Measurements from ENCODE around the gene ZNF70.

The ZNF70 gene

DNA sequence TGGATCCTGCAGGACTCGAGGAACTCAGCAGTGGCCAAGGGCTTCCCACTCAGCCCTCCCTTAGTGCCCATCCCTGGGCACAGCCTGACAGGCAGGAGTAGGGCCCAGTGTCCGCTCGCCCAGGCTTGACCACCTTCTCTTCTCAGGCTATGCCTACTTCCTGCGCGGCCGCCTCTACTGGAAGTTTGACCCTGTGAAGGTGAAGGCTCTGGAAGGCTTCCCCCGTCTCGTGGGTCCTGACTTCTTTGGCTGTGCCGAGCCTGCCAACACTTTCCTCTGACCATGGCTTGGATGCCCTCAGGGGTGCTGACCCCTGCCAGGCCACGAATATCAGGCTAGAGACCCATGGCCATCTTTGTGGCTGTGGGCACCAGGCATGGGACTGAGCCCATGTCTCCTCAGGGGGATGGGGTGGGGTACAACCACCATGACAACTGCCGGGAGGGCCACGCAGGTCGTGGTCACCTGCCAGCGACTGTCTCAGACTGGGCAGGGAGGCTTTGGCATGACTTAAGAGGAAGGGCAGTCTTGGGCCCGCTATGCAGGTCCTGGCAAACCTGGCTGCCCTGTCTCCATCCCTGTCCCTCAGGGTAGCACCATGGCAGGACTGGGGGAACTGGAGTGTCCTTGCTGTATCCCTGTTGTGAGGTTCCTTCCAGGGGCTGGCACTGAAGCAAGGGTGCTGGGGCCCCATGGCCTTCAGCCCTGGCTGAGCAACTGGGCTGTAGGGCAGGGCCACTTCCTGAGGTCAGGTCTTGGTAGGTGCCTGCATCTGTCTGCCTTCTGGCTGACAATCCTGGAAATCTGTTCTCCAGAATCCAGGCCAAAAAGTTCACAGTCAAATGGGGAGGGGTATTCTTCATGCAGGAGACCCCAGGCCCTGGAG lies 32.6 kb upstream of the ZNF70 start:
- H3K4me1 ChIP-seq (ENCODE audit: insufficient read depth, low read length) = peaks cover 14% of the 10 kb centered on the region
- H3K4me3 ChIP-seq (ENCODE audit: low read length) = no peak overlapping the region
- H2AFZ ChIP-seq (ENCODE audit: low read depth, low read length) = no peak overlapping the region
- H3K9me3 ChIP-seq (ENCODE audit: low read length) = no peaks in the 10 kb centered on the region
- no peaks in the 10 kb centered on the region for H3K36me3 ChIP-seq (ENCODE audit: insufficient read depth, low read length)
- H3K27me3 ChIP-seq (ENCODE audit: insufficient read depth, low read length) = no peaks in the 10 kb centered on the region

DNA sequence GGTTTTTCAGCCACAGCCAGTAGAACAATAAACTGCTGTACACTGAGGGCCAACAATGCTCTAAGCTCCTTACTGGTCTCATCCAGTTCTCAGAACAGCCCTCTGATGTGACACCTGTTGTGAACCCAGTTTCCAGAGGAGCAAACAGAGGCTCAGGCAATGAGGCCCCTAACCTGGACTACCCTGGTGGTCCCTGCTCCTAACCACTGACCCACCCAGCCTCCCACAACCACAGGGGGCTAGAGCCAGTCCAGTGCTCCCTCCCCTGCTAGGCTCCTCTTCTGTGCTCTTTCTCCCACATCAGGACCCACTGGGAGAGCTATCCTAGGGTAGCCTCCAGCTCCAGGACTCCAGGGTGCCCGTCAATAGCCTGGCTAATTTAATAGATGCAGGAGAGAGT lies 31.8 kb upstream of the ZNF70 start:
- peaks cover 9% of the 10 kb centered on the region for H3K4me1 ChIP-seq (ENCODE audit: insufficient read depth, low read length)
- no peaks in the 10 kb centered on the region for H3K27me3 ChIP-seq (ENCODE audit: insufficient read depth, low read length)
- no peak overlapping the region for H2AFZ ChIP-seq (ENCODE audit: low read depth, low read length)
- H3K4me3 ChIP-seq (ENCODE audit: low read length) = no peak overlapping the region
- H3K36me3 ChIP-seq (ENCODE audit: insufficient read depth, low read length) = no peaks in the 10 kb centered on the region
- H3K9me3 ChIP-seq (ENCODE audit: low read length) = no peaks in the 10 kb centered on the region

DNA sequence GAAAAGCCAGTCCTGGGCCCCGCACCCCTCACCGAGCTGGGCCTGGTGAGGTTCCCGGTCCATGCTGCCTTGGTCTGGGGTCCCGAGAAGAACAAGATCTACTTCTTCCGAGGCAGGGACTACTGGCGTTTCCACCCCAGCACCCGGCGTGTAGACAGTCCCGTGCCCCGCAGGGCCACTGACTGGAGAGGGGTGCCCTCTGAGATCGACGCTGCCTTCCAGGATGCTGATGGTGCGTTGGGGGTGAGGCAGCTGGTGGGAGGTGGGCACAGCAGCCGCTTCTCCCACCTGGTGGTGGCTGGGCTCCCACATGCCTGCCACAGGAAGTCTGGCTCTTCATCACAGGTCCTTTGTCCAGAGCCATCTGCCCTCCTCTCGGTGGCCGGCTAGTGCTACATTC lies 31.3 kb upstream of the ZNF70 start:
- Histone ChIP-seq H3K4me3 (ENCODE audit: low read length) (no peak overlapping the region), H3K4me1 (ENCODE audit: insufficient read depth, low read length) (peaks cover 5% of the 10 kb centered on the region), H3K27me3 (ENCODE audit: insufficient read depth, low read length) (no peaks in the 10 kb centered on the region), H3K36me3 (ENCODE audit: insufficient read depth, low read length) (no peaks in the 10 kb centered on the region), H3K9me3 (ENCODE audit: low read length) (no peaks in the 10 kb centered on the region), H2AFZ (ENCODE audit: low read depth, low read length) (no peak overlapping the region)

DNA sequence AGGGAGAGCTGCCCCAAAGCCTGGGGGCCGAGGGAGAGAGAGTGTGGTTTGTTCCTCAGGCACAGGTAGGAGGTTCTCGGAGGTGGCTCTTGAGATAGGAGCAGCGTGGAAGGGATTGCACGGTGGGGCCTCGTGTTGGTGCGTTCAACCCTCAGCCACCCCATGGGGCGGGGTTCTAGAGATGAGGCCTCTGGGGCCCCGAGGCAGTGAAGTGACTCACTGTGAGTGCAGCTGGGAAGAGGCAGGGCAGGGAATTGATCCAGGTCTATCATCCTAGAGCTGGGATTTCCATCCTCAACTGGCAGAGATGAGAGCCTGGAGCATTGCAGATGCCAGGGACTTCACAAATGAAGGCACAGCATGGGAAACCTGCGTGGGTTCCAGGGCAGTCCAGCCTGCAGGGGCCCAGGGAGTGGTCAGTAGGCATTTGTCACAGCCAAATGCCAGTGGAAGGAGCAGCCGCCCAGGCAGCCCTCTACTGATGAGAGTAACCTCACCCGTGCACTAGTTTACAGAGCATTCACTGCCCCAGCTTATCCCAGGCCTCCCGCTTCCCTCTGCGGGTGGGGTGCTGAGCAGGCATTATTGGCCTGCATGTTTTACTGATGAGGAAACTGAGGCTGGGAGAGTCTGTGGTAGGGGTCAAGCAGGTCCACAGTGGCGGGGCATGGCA lies 30.7 kb upstream of the ZNF70 start:
- no peak overlapping the region for H3K4me3 ChIP-seq (ENCODE audit: low read length)
- no peaks in the 10 kb centered on the region for H3K27me3 ChIP-seq (ENCODE audit: insufficient read depth, low read length)
- H2AFZ ChIP-seq (ENCODE audit: low read depth, low read length) = no peak overlapping the region
- H3K4me1 ChIP-seq (ENCODE audit: insufficient read depth, low read length) = peaks cover 5% of the 10 kb centered on the region
- no peaks in the 10 kb centered on the region for H3K36me3 ChIP-seq (ENCODE audit: insufficient read depth, low read length)
- no peaks in the 10 kb centered on the region for H3K9me3 ChIP-seq (ENCODE audit: low read length)

DNA sequence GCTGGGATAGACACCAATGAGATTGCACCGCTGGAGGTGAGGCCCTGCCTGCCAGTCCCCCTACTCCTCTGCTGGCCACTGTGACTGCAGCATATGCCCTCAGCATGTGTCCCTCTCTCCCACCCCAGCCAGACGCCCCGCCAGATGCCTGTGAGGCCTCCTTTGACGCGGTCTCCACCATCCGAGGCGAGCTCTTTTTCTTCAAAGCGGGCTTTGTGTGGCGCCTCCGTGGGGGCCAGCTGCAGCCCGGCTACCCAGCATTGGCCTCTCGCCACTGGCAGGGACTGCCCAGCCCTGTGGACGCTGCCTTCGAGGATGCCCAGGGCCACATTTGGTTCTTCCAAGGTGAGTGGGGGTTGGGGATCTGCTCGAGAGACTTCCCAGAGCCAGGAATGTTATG lies 30.2 kb upstream of the ZNF70 start:
- H3K27me3 ChIP-seq (ENCODE audit: insufficient read depth, low read length) = no peaks in the 10 kb centered on the region
- no peak overlapping the region for H2AFZ ChIP-seq (ENCODE audit: low read depth, low read length)
- no peaks in the 10 kb centered on the region for H3K4me1 ChIP-seq (ENCODE audit: insufficient read depth, low read length)
- no peaks in the 10 kb centered on the region for H3K9me3 ChIP-seq (ENCODE audit: low read length)
- no peaks in the 10 kb centered on the region for H3K36me3 ChIP-seq (ENCODE audit: insufficient read depth, low read length)
- no peak overlapping the region for H3K4me3 ChIP-seq (ENCODE audit: low read length)

DNA sequence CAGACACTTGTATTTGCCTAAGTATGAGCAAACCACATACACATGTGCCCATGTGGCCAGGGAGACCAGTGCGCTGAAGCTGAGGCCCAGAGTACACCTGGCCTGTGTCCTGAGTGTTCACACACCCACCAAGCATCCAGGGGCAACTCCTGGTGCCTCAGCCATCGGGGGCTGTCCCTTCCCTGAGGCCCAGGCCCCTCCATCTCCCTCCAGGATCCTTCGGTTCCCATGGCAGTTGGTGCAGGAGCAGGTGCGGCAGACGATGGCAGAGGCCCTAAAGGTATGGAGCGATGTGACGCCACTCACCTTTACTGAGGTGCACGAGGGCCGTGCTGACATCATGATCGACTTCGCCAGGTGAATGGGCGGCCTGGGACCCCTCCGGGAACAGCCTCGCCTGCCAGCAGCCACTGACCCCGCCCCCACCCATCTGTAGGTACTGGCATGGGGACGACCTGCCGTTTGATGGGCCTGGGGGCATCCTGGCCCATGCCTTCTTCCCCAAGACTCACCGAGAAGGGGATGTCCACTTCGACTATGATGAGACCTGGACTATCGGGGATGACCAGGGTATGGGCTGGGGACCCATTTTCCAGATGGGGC lies 29.3 kb upstream of the ZNF70 start:
- Histone ChIP-seq H3K36me3 (ENCODE audit: insufficient read depth, low read length) (no peaks in the 10 kb centered on the region), H3K9me3 (ENCODE audit: low read length) (no peaks in the 10 kb centered on the region), H3K4me3 (ENCODE audit: low read length) (no peak overlapping the region), H3K4me1 (ENCODE audit: insufficient read depth, low read length) (no peaks in the 10 kb centered on the region), H2AFZ (ENCODE audit: low read depth, low read length) (no peak overlapping the region), H3K27me3 (ENCODE audit: insufficient read depth, low read length) (no peaks in the 10 kb centered on the region)

DNA sequence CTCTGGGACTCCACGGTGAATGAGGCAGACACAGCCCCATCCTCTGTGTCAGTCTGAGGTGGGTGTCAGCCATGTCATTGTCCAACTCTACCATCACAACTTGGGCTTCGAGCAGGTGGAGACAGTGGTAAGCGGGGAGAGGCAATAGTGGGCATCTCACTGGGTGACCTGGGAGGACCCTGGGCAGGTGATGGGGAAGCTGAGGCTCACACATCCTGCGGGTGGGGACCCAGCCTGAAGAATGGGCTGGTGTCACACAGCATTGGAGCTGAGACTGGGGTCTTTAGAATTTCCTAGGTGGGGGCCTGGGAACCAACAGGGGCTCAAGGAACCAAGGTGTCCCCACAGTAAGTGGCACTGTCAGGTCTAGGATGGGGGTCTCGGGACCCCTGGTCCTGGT lies 28.8 kb upstream of the ZNF70 start:
- Histone ChIP-seq H3K36me3 (ENCODE audit: insufficient read depth, low read length) (no peaks in the 10 kb centered on the region), H2AFZ (ENCODE audit: low read depth, low read length) (no peak overlapping the region), H3K9me3 (ENCODE audit: low read length) (no peaks in the 10 kb centered on the region), H3K4me1 (ENCODE audit: insufficient read depth, low read length) (no peaks in the 10 kb centered on the region), H3K27me3 (ENCODE audit: insufficient read depth, low read length) (no peaks in the 10 kb centered on the region), H3K4me3 (ENCODE audit: low read length) (no peak overlapping the region)

DNA sequence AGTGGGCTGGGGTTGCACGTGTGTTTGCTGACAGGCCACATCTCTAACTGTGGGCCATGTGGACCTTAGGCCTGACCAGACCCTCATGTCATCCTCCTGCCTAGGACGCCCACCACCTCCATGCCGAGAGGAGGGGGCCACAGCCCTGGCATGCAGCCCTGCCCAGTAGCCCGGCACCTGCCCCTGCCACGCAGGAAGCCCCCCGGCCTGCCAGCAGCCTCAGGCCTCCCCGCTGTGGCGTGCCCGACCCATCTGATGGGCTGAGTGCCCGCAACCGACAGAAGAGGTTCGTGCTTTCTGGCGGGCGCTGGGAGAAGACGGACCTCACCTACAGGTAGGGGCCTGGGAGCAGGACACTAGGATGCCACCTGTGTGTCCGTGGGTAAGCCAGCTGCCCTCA lies 28.2 kb upstream of the ZNF70 start:
- no peaks in the 10 kb centered on the region for H3K27me3 ChIP-seq (ENCODE audit: insufficient read depth, low read length)
- no peak overlapping the region for H2AFZ ChIP-seq (ENCODE audit: low read depth, low read length)
- no peaks in the 10 kb centered on the region for H3K4me1 ChIP-seq (ENCODE audit: insufficient read depth, low read length)
- H3K36me3 ChIP-seq (ENCODE audit: insufficient read depth, low read length) = no peaks in the 10 kb centered on the region
- H3K4me3 ChIP-seq (ENCODE audit: low read length) = no peak overlapping the region
- H3K9me3 ChIP-seq (ENCODE audit: low read length) = no peaks in the 10 kb centered on the region

DNA sequence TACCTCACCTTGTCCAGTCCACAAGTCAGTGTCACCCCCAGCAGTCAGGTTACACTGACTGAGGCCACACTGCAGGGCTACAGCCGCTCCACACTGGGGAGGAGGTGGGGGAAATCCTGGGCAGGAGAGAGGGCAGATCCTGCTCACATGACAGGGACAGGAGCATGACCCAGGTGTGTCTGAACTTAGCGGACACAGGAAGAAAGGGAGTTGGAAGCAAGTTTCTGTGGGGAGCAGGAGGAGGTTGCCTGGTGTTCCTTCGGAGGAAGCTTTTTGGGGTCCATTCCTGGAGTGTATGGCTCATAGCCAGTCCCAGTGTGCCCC lies 27.6 kb upstream of the ZNF70 start:
- Histone ChIP-seq H3K36me3 (ENCODE audit: insufficient read depth, low read length) (no peaks in the 10 kb centered on the region), H3K4me3 (ENCODE audit: low read length) (no peak overlapping the region), H3K27me3 (ENCODE audit: insufficient read depth, low read length) (no peaks in the 10 kb centered on the region), H2AFZ (ENCODE audit: low read depth, low read length) (no peak overlapping the region), H3K9me3 (ENCODE audit: low read length) (no peaks in the 10 kb centered on the region), H3K4me1 (ENCODE audit: insufficient read depth, low read length) (peaks cover under 1% of the 10 kb centered on the region)

DNA sequence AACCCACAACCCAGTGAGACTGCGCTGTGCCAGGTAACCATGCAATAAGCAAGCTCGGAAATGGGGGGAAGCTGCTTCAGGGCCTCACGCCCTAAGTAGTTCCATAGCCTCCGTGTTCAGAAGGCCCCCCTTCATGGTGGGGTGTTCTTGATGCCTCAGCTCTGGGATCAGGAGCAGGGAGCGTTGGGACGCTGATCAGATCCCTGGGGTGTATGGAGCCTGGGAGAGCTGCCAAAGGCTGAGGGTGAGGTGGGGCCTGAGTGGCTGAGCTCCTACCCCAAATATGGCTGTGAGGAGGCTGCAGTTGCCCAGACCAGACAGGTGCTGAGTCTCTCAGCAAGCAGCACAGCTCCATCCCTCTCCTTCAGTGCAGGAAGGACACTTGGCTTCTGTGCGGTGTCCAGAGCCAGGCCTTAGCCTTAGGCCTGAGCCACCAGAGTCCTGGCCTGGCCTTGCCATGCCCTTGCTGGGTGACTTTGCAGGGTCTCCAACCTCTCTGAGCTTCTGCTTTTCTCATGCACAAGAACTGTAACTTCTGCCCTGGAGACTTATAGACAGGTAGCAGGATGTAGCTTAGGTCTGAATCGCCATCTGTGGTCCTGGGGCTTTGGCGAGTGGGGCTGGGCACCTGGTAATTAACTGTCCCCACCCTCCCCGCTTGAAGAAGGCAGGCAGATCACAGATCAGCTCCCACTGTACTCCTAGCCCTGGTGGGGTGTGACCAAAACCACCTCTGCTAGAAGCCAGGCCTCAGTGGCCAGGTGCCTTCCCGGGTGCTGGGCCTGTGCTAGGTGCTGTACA lies 27.1 kb upstream of the ZNF70 start:
- Histone ChIP-seq H2AFZ (ENCODE audit: low read depth, low read length) (no peak overlapping the region), H3K9me3 (ENCODE audit: low read length) (no peaks in the 10 kb centered on the region), H3K4me1 (ENCODE audit: insufficient read depth, low read length) (peaks cover 6% of the 10 kb centered on the region), H3K36me3 (ENCODE audit: insufficient read depth, low read length) (no peaks in the 10 kb centered on the region), H3K27me3 (ENCODE audit: insufficient read depth, low read length) (no peaks in the 10 kb centered on the region), H3K4me3 (ENCODE audit: low read length) (no peak overlapping the region)

DNA sequence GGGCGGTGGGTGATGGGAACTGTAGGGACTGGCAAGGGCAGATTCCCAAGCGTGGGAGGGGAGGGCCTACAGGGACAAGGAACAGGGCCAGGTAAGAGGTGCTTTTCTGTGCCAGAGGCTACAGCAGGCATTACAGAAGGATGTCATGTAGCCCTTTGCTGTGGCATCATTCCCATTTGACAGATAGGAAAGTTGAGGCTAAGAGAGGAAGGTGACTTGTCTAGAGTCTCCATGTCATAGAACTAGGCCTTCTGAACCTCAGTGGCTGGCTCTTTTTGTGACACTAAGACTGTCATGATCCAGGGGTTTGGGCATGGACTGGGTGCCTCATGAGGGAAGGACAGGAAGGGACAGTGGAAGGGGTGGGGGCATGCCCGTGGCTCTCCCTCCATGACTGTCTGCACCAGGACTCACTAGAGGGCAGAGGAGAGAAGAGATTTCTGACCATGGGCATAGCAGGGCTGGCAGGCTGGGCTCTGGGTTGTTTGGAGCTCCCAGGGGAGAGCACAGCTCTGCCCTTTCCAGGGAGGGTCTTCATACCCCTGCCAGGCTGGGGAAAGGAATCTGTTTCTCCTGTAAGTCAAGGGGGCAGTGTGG lies 25.0 kb upstream of the ZNF70 start:
- no peaks in the 10 kb centered on the region for H3K27me3 ChIP-seq (ENCODE audit: insufficient read depth, low read length)
- no peak overlapping the region for H2AFZ ChIP-seq (ENCODE audit: low read depth, low read length)
- H3K36me3 ChIP-seq (ENCODE audit: insufficient read depth, low read length) = no peaks in the 10 kb centered on the region
- no peaks in the 10 kb centered on the region for H3K9me3 ChIP-seq (ENCODE audit: low read length)
- H3K4me3 ChIP-seq (ENCODE audit: low read length) = no peak overlapping the region
- peaks cover 16% of the 10 kb centered on the region for H3K4me1 ChIP-seq (ENCODE audit: insufficient read depth, low read length)

DNA sequence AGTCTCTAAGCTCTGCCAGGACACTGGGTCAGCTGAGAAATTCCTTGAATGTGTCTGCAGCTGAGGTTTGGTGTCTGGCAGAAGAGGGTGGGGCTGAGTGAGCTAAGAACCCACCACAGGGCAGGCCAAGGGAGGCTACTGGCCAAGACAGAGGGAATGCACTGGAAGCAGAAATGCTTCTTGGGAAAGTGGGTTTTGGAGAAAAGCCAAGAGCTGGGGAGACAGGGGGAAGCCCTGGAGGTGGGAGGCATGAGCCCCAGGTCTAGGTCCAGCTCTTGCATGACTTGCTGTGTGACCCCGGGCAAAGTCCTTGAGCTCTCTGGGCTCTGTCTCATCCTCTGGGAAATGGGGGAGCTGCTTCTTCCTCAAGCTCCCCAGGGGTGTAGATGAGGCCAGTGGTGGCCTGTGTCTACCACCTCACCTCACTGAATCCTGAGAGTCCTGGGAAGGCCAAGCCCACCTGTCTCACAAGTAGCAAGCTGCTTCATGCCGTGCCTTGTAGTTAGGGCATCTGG lies 24.1 kb upstream of the ZNF70 start:
- no peaks in the 10 kb centered on the region for H3K9me3 ChIP-seq (ENCODE audit: low read length)
- H3K36me3 ChIP-seq (ENCODE audit: insufficient read depth, low read length) = no peaks in the 10 kb centered on the region
- H3K4me3 ChIP-seq (ENCODE audit: low read length) = no peak overlapping the region
- no peaks in the 10 kb centered on the region for H3K27me3 ChIP-seq (ENCODE audit: insufficient read depth, low read length)
- no peak overlapping the region for H2AFZ ChIP-seq (ENCODE audit: low read depth, low read length)
- H3K4me1 ChIP-seq (ENCODE audit: insufficient read depth, low read length) = peaks cover 16% of the 10 kb centered on the region

Measured in neuron (in vitro differentiated cells).